ENCODE data around the gene C20orf144. TPM values are rescaled to one million over a fixed set of nuclear protein-coding genes. Genes with fewer than 3 reads are reported as not detected.

The C20orf144 gene
- total and polyA plus RNA-seq, 7 donors = 0.12 to 0.66 TPM; not detected in 5

DNA sequence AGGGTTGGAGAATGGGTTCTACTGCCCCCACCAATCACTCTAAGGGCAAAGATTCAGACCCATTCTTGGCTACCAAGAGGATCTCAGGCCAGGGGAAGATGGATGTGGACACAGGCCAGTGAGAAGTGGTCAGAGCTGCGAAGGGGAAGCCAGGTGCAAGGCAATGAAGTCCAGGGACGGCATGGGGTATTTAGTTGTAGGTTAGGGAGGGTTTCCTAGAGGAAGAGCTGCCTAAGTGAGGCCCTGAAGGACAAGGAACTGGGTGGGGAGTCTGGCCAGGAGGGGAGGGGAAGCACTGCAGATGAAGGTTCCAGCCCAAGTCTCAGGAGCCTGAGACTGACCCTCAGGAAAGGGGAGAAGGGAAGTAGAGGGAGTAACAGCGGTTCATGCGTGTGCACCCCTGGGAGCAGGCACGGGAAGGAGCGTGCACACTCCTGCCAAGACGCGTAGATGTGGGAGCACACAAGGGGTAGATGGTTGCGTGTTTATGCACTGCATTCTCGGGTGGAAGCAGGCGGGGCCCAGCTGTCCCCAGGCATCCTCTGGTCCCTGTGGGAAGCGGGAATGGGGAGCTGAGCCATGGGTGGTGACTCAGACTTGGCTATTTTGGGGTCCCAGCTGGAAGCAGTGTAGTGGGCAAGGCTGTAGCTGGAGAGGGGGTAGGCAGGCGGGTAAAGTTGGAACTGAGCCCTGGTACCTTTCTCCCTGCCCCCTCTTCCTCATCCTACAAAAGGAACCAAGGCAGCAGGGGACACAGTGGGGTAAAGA lies 7.9 kb downstream of the C20orf144 start:
- WGBS, 2 donors = 84 to 90% methylated on average over 13 of the region's 13 CpGs
- TF ChIP-seq POLR2AphosphoS5 (IDR thresholded peaks at IDR 0.05) = no peak
- no peaks in the 10 kb centered on the region for H3K27me3 ChIP-seq
- no peaks in the 10 kb centered on the region for H3K9me3 ChIP-seq
- no peak for DNase-seq
- peaks cover 0 to 30% (median 6%) of the 10 kb centered on the region in 4 donors for H3K36me3 ChIP-seq
- intact Hi-C loops (cut with DNase I) = loop anchor here (5.0 kb wide), 4 partner anchors 108 to 442 kb away; partner anchors contain the start of genes CDK5RAP1, CHMP4B and EIF2S2
- no peak overlapping the region for H3K27ac ChIP-seq
- peaks cover 0 to 50% (median 43%) of the 10 kb centered on the region in 4 donors for H3K4me1 ChIP-seq
- H3K4me3 ChIP-seq = no peak overlapping the region

DNA sequence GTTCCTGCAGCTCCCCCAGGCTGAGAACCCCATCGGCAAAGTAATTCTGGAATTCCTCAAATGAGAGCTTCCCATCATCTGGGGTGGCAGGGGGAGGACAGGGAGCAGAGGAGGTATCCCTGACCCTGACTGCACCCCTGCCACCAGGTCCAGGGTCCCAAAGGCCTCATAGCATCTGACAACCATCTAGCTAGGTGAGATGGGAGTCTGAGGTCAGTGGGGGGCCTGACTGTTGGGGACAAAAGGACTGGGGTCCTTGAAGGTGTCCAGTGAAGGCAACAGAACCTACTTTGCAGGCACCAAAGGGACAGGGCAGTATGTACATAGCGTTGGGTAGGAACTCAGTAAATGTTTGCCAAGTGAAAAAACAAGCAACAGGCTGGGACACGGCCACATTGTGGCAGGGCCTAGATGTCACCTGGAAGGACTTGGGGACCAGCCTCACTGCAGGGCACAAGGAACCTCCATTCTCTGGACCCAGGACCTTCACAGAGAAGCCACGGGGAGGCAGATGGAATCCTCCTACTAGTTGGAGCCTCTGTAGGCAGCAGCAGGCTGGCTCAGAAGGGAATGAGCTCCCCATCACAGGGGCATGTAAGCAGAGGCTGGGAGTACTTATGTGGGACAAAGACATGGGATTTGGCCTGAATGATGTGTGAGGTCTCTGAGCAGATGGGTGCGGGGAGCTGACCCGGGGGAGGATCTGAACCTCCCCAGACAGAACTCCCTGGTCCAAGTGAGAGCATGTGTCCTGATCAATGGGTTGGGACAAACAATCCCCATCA lies 8.8 kb downstream of the C20orf144 start:
- no peak for DNase-seq
- intact Hi-C loops (cut with DNase I) = loop anchor here (5.0 kb wide), 1 partner anchor 141 kb away; the partner anchor contains the start of gene CHMP4B
- TF ChIP-seq POLR2AphosphoS5 (IDR thresholded peaks at IDR 0.05) = no peak
- TF ChIP-seq, protein P1, sequence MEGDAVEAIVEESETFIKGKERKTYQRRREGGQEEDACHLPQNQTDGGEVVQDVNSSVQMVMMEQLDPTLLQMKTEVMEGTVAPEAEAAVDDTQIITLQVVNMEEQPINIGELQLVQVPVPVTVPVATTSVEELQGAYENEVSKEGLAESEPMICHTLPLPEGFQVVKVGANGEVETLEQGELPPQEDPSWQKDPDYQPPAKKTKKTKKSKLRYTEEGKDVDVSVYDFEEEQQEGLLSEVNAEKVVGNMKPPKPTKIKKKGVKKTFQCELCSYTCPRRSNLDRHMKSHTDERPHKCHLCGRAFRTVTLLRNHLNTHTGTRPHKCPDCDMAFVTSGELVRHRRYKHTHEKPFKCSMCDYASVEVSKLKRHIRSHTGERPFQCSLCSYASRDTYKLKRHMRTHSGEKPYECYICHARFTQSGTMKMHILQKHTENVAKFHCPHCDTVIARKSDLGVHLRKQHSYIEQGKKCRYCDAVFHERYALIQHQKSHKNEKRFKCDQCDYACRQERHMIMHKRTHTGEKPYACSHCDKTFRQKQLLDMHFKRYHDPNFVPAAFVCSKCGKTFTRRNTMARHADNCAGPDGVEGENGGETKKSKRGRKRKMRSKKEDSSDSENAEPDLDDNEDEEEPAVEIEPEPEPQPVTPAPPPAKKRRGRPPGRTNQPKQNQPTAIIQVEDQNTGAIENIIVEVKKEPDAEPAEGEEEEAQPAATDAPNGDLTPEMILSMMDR (IDR thresholded peaks at IDR 0.05) = no peak
- TF ChIP-seq EP300 (IDR thresholded peaks at IDR 0.05) = no peak
- TF ChIP-seq POLR2A (IDR thresholded peaks at IDR 0.05) = no peak
- no peaks in the 10 kb centered on the region for H3K9me3 ChIP-seq
- H3K36me3 ChIP-seq = peaks cover 0 to 30% (median 6%) of the 10 kb centered on the region in 4 donors
- no peak overlapping the region for H3K4me3 ChIP-seq
- H3K27me3 ChIP-seq = no peaks in the 10 kb centered on the region
- peaks cover 0 to 57% (median 49%) of the 10 kb centered on the region in 4 donors for H3K4me1 ChIP-seq
- H3K27ac ChIP-seq = no peak overlapping the region
- 79 to 92% methylated on average over 6 of the region's 6 CpGs for WGBS, 2 donors

DNA sequence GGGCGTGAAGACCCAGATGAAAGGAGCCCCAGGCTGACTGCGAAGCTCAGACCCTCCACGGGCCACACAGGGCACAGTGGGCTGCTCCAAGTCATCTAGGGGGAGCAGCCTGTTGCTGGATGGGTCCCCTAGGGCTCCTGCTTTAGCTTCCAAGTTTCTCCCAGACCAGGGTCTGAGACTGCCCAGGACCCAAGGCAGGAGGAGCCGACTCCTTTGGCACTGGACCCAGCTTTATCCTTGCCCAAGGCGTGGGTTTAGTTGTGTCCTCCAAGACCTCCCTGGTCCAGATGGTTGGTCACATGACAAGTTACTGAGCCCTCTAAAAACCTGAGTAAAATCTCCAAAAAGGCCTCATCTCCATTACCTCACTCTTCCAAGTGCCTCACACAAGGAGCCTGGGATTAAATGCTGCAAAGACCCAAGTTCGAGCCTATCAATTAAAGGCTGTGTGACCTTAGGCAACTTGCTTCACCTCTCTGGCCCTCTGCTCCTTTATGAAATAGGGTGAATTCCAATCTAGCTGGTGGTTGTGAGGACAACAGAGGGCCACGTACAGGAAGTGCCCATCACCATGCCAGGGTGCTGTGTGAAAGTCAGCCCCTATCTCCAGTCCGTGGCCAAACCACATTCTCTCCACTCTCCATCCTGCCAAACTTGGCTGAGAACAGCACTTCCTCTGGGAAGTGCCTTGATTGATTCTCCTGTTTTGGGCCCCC lies 9.6 kb downstream of the C20orf144 start:
- peaks cover 0 to 57% (median 50%) of the 10 kb centered on the region in 4 donors for H3K4me1 ChIP-seq
- no peaks in the 10 kb centered on the region for H3K9me3 ChIP-seq
- intact Hi-C loops (cut with DNase I) = loop anchor here (5.0 kb wide), 1 partner anchor 141 kb away; the partner anchor contains the start of gene CHMP4B
- H3K4me3 ChIP-seq = no peak overlapping the region
- peaks cover 0 to 30% (median 6%) of the 10 kb centered on the region in 4 donors for H3K36me3 ChIP-seq
- H3K27ac ChIP-seq = peak overlapping the region in 2 of 4 donors; percentile 89 to 96
- WGBS, 2 donors = 86 to 90% methylated on average over 8 of the region's 8 CpGs
- no peak for DNase-seq
- no peaks in the 10 kb centered on the region for H3K27me3 ChIP-seq
- TF ChIP-seq, protein P1 (IDR thresholded peaks at IDR 0.05) = no peak
- TF ChIP-seq POLR2A (IDR thresholded peaks at IDR 0.05) (no peak), EP300 (IDR thresholded peaks at IDR 0.05) (no peak), POLR2AphosphoS5 (IDR thresholded peaks at IDR 0.05) (no peak)

DNA sequence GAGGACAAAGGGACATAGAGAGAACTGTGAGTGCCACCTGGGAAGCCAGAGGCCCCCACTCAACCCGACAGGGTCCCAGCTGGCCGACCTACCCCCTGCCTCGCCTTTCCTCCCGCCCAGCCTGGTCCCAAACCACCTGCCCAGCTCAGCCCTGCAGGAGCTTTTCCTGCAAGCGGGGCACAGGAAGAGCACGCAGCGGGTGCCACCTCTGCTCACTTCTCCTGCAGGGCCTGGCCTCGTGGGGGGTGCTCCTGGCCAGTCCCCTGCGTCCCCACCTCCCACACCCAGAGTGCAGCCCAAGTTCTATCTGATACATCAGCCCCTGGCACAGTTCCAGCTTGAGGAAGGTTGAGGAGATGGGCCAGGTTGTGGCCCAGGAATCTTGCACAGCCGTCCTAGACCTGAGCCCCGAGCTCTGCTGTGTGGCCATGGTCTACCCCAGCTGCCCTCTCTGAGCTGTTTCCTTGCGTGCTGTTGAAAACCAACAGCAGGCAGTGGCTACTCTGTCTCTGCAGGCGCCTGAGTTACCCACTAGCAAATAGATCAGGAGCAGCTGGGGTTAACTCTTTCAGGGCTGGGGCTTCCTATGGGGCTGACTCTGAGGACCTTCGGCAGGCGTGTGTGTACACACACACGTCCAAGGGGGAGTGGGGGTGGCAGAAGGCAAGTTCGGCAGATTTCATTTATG lies 10.4 kb downstream of the C20orf144 start:
- Histone ChIP-seq H3K27me3 (no peaks in the 10 kb centered on the region), H3K4me3 (peak overlapping the region; percentile 55 to 83 (median 74)), H3K4me1 (peaks cover 0 to 51% (median 48%) of the 10 kb centered on the region in 4 donors), H3K27ac (peak overlapping the region; percentile 89 to 96 (median 94)), H3K9me3 (no peaks in the 10 kb centered on the region), H3K36me3 (peaks cover 0 to 30% (median 6%) of the 10 kb centered on the region in 4 donors)
- DNase-seq = peak; percentile 69
- WGBS, 2 donors = 49 to 75% methylated on average over 17 of the region's 17 CpGs
- intact Hi-C loops (cut with DNase I) = loop anchor here (5.0 kb wide), 1 partner anchor 140 kb away; the partner anchor contains the start of gene CHMP4B
- TF ChIP-seq POLR2AphosphoS5 (IDR thresholded peaks at IDR 0.05) = no peak
- no peak for TF ChIP-seq EP300 (IDR thresholded peaks at IDR 0.05)
- TF ChIP-seq, protein P1 (IDR thresholded peaks at IDR 0.05) = no peak
- no peak for TF ChIP-seq POLR2A (IDR thresholded peaks at IDR 0.05)
